Measurements from ENCODE around the gene HES2.
"Not testable (repeated sequence)": the region's sequence is repeated elsewhere in the genome, so short reads cannot be mapped to it uniquely, and the experiment has no call there.

Gene HES2

GRCh38 chr1:6435129-6435528, 15.4 kb upstream of the HES2 start:
- DNase-seq, result no peak

- no peak for DNase-seq
These were observed 14.5 kb upstream of the HES2 start for GRCh38 chr1:6434186-6434585.

- DNase-seq, result not testable (repeated sequence)
These were observed 12.2 kb upstream of the HES2 start for GRCh38 chr1:6431645-6432579.

GRCh38 chr1:6429660-6430411, 10.1 kb upstream of the HES2 start:
- DNase-seq, result peak; percentile 68 to 86 (median 68)

- not testable (repeated sequence) for DNase-seq
These were observed 8.7 kb upstream of the HES2 start for GRCh38 chr1:6428453-6428852.

- no peak for DNase-seq
These were observed 8.0 kb upstream of the HES2 start for GRCh38 chr1:6427441-6428390.

GRCh38 chr1:6426972-6427350, 7.2 kb upstream of the HES2 start:
- no peak for DNase-seq

GRCh38 chr1:6426277-6426971, 6.7 kb upstream of the HES2 start:
- no peak for DNase-seq

GRCh38 chr1:6425658-6426057, 5.9 kb upstream of the HES2 start:
- no peak for DNase-seq

GRCh38 chr1:6424619-6425593, 5.2 kb upstream of the HES2 start, which contains the start of gene ESPN:
Gene ESPN, plus strand, starts transcription at chr1:6424776. Its CDS starts 180 bp downstream, at chr1:6424956.
- DNase-seq, result peak in 2 of 3 donors; percentile 25 to 57

- DNase-seq, result no peak
These were observed 4.4 kb upstream of the HES2 start for GRCh38 chr1:6424000-6424565.

- peak; percentile 22 to 50 (median 43) for DNase-seq
These were observed 3.7 kb upstream of the HES2 start for GRCh38 chr1:6423321-6423999.

GRCh38 chr1:6421266-6421665, 1.5 kb upstream of the HES2 start:
- DNase-seq, result no peak

GRCh38 chr1:6420454-6421042, 829 bp upstream of the HES2 start:
- peak in 1 of 3 donors; percentile 39 for DNase-seq

GRCh38 chr1:6419397-6419803, 319 bp downstream of the HES2 start:
- no peak for DNase-seq

- DNase-seq, result no peak
These were observed 887 bp downstream of the HES2 start for GRCh38 chr1:6418668-6419396.

GRCh38 chr1:6417961-6418667, 1.6 kb downstream of the HES2 start:
- no peak for DNase-seq

GRCh38 chr1:6416906-6417305, 2.8 kb downstream of the HES2 start:
- no peak for DNase-seq

All from suppressor macrophage treated with lipopolysaccharide for 1 hour (primary cell).